Choroid plexus epithelial cell (primary cell): Measurements from ENCODE around the gene UNKL.

Experiments
- DNase-seq: peaks from one replicate; pipeline ENCODE4 v3.0.0-alpha.2; 2010; ENCODE audit warnings: low read depth
- H3K4me3 ChIP-seq: 2 replicates; pipeline ENCODE4 v1.5.1; 2011; ENCODE audit warnings: low read depth, mild to moderate bottlenecking, control low read depth, low read length, moderate library complexity
- CTCF ChIP-seq: conservative IDR thresholded peaks from 2 replicates; pipeline ENCODE4 v1.5.1; 2011; ENCODE audit warnings: low read depth, mild to moderate bottlenecking, control low read depth, inconsistent platforms, low read length, moderate library complexity

UNKL gene

GRCh38 chr16:1374418-1375297, 39.8 kb downstream of the UNKL start:
- no peak for TF ChIP-seq CTCF
- no peak for DNase-seq
- H3K4me3 ChIP-seq, result no peak overlapping the region

GRCh38 chr16:1372292-1372950, 42.1 kb downstream of the UNKL start:
- no peak overlapping the region for H3K4me3 ChIP-seq
- TF ChIP-seq CTCF, result no peak
- no peak for DNase-seq

- no peak for DNase-seq
- TF ChIP-seq CTCF, result no peak
- H3K4me3 ChIP-seq, result no peak overlapping the region
Observed at GRCh38 chr16:1371054-1371978, 43.2 kb downstream of the UNKL start.

GRCh38 chr16:1367486-1368174, 46.9 kb downstream of the UNKL start:
- H3K4me3 ChIP-seq, result no peak overlapping the region
- no peak for DNase-seq
- TF ChIP-seq CTCF, result no peak

- no peak overlapping the region for H3K4me3 ChIP-seq
- TF ChIP-seq CTCF, result no peak
Observed at GRCh38 chr16:1366712-1367299, 47.7 kb downstream of the UNKL start.

More at GRCh38 chr16:1366712-1367299, 47.7 kb downstream of the UNKL start:
- no peak for DNase-seq
